ENCODE data around the gene C1GALT1.

Gene C1GALT1

DNA sequence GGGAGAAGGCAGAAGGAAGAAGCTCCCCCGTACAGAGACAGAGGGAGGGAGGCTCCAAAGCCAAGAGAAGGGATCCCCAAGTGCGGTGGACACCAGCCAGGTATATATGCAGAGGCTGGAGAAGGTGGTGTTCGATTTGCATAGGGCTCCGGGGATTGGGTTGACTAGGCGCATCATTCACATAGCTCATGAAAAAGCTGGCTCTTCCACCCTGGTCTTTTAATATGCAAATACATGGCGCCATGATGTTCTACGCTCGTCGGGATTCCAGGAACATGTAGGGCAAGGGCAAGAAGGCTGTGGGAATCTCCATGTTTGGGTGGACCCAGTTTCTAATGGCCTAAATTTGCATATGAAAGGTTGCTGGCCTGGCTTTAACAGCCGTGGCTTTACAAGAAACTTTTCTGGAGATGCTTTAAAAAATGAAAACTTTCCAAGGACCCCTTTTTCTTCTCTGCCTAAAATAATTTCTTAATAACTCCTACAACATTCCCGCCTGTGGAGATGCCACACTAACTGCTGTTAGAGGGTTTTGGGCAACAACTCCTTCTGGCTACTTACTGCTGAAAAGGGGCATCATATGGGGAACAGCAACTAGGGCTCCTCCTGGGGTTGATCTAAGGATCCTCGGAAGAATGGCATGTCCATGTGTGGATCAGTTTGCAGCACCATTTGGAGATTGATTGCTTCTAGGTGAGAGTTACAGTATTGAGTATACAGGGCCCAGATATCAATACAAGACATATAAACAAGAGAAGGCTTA is 28.3 kb downstream of the C1GALT1 start:
- TF ChIP-seq, protein P1, sequence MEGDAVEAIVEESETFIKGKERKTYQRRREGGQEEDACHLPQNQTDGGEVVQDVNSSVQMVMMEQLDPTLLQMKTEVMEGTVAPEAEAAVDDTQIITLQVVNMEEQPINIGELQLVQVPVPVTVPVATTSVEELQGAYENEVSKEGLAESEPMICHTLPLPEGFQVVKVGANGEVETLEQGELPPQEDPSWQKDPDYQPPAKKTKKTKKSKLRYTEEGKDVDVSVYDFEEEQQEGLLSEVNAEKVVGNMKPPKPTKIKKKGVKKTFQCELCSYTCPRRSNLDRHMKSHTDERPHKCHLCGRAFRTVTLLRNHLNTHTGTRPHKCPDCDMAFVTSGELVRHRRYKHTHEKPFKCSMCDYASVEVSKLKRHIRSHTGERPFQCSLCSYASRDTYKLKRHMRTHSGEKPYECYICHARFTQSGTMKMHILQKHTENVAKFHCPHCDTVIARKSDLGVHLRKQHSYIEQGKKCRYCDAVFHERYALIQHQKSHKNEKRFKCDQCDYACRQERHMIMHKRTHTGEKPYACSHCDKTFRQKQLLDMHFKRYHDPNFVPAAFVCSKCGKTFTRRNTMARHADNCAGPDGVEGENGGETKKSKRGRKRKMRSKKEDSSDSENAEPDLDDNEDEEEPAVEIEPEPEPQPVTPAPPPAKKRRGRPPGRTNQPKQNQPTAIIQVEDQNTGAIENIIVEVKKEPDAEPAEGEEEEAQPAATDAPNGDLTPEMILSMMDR (conservative IDR thresholded peaks at IDR 0.05) = no peak
- no peak overlapping the region for H3K27ac ChIP-seq

GRCh38 chr7:7212612-7213011 is 30.3 kb downstream of the C1GALT1 start:
- no peak overlapping the region for H3K27ac ChIP-seq
- TF ChIP-seq, protein P1 (conservative IDR thresholded peaks at IDR 0.05) = no peak

DNA sequence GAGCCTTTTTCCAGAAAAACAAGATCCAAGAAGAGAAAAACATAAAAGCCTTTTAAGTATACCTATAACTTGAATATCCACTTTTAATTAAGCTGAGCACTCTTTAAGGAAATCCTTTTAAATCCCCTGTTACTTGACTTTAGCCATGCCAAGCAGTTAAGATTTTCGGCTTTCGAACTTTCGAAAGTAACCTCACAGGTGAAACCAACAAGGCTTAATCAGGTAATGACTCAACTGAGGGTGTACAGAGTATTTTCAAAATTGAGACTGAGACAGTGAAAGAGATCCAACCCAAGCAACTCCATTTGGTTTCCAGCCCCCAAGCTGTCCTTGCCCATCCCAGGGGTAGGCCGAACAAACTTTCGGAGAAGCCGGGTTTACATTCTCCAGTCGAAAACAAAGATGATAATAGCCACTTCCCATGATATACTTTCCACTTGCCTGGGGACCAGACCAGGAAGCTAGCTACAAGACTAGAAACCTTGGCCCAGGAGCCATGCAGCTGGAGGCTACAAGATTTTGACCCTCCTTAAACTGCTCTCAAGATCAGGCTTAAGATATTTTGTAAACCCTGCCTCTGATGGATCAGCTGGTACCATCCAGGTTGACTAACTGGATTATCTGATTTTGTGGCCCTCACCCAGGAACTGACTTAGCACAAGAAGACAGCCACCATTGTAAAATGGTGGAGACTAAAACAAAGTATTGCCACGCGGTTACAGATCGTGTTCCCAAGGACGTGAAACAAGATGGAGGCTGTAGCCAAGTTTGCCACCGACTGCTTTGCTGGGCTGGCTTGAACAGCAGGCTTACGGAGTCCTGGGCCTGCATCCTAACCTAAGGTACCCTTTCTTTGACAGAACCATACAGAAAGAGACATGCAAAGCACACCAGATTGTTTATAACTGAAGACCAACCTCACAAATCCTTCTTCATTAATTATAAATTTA is 32.3 kb downstream of the C1GALT1 start:
- H3K27ac ChIP-seq = no peak overlapping the region
- TF ChIP-seq, protein P1 (conservative IDR thresholded peaks at IDR 0.05) = no peak

DNA sequence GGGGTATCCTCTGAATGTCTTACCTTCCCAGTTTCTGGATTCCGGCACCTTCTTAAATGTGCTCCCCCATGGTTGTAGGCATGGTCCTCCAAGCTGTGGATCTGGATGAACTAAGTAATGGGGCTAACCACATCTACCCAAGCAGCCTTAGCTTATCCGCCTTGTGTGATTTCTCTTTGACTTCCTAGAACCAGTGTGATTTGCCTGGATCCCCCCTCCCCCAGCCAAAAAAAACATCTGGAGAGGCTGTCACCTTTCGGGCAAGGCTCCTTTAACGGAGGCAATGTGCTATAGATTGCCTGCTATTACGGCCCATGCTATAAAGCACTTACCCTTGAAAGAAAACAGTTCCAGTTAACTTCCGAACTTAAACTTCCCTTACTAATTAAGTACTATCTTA is 33.9 kb downstream of the C1GALT1 start:
- TF ChIP-seq, protein P1 (conservative IDR thresholded peaks at IDR 0.05) = no peak
- no peak overlapping the region for H3K27ac ChIP-seq

GRCh38 chr7:7219216-7219615 is 36.9 kb downstream of the C1GALT1 start:
- no peak overlapping the region for H3K27ac ChIP-seq
- TF ChIP-seq, protein P1 (conservative IDR thresholded peaks at IDR 0.05) = no peak

- H3K27ac ChIP-seq = no peak overlapping the region
- TF ChIP-seq, protein P1 (conservative IDR thresholded peaks at IDR 0.05) = no peak
Observed at GRCh38 chr7:7220821-7221220, 38.5 kb downstream of the C1GALT1 start.

DNA sequence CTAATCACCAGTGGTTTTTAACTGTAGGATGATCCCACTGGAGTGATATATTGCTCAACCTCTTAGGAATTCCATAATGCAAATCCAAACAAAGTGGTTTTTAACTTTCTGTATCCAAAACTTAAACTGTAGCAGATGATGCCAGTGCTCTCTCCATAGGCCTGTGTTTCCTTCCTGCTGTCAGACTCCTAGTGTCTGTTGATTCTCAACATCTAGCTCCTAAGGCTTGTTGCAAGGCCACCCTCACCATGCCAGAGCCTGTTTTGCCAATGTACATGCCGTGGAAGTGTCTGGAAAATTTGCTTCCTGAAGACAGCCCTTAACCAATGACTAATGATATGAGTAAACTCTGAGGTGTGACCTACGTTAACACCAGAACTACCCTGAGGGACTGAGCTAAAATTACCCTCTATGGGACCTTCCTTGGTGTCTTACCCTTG is 39.3 kb downstream of the C1GALT1 start:
- TF ChIP-seq, protein P1 (conservative IDR thresholded peaks at IDR 0.05) = no peak
- H3K27ac ChIP-seq = no peak overlapping the region

All from VCaP (cell line).